Central memory CD8-positive, alpha-beta T cell (primary cell): ENCODE results near the gene ADAR.

Experiments
- ATAC-seq: fragments of 150-1000 bp; cut with Tn5 transposase; replicated peaks from 2 replicates; pipeline ENCODE4 v1.10.0; 2022; ENCODE audit warnings: mild to moderate bottlenecking, moderate FRiP score, moderate number of reproducible peaks; ENCODE audit not compliant: poor library complexity, severe bottlenecking; ENCODE audit errors: extremely low read depth
- DNase-seq, 2 donors: peaks; one replicate each; pipeline ENCODE4 v3.0.0; 2021; ENCODE audit warnings: low spot score in 2 of 2
- H3K27ac Mint-ChIP-seq: one replicate; pipeline ENCODE4 v1.8.0; 2022; ENCODE audit warnings: low read depth, mild to moderate bottlenecking, moderate library complexity, mixed read lengths
- H3K27me3 Mint-ChIP-seq: one replicate; pipeline ENCODE4 v1.8.0; 2022; ENCODE audit warnings: mixed read lengths
- H3K36me3 Mint-ChIP-seq: one replicate; pipeline ENCODE4 v1.8.0; 2022; ENCODE audit warnings: mild to moderate bottlenecking, moderate library complexity, mixed read lengths; ENCODE audit not compliant: insufficient read depth
- H3K4me1 Mint-ChIP-seq: one replicate; pipeline ENCODE4 v1.8.0; 2022; ENCODE audit warnings: mixed read lengths
- H3K4me3 Mint-ChIP-seq: one replicate; pipeline ENCODE4 v1.8.0; 2022; ENCODE audit warnings: mild to moderate bottlenecking, moderate library complexity, mixed read lengths
- H3K9me3 Mint-ChIP-seq: one replicate; pipeline ENCODE4 v1.8.0; 2022; ENCODE audit warnings: mixed read lengths

ADAR gene

DNA sequence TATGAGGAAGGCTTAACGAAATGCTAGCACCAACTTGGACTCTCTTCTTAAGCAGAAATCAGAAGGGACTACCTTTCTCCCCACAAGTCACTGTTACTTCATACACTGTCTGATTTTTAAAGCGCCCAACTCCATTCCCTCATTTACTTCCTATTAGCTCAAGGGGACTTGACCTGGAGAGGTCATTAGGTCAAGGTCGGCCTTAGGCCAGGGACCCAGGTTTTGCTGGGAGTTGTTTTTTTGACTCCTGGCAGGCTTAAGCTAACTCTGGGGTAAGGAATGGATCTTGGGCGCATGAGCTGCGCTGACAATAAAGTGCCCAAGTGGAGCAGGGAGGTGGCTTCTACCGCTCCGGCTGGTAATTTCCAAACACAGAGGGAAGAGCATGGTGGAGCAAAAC lies 16.8 kb downstream of the ADAR start:
- no peak overlapping the region for H3K27ac Mint-ChIP-seq
- ATAC-seq (no peak), DNase-seq (no peak)
- no peaks in the 10 kb centered on the region for H3K27me3 Mint-ChIP-seq
- H3K4me1 Mint-ChIP-seq: peaks cover 9% of the 10 kb centered on the region
- peaks cover 86% of the 10 kb centered on the region for H3K36me3 Mint-ChIP-seq
- no peaks in the 10 kb centered on the region for H3K9me3 Mint-ChIP-seq
- H3K4me3 Mint-ChIP-seq: no peak overlapping the region

GRCh38 chr1:154590756-154591155 lies 17.2 kb downstream of the ADAR start:
- Mint-ChIP-seq H3K4me3 (no peak overlapping the region), H3K9me3 (no peaks in the 10 kb centered on the region), H3K27ac (no peak overlapping the region), H3K27me3 (no peaks in the 10 kb centered on the region), H3K4me1 (peaks cover 11% of the 10 kb centered on the region), H3K36me3 (peaks cover 86% of the 10 kb centered on the region)
- ATAC-seq (no peak), DNase-seq (no peak)

DNA sequence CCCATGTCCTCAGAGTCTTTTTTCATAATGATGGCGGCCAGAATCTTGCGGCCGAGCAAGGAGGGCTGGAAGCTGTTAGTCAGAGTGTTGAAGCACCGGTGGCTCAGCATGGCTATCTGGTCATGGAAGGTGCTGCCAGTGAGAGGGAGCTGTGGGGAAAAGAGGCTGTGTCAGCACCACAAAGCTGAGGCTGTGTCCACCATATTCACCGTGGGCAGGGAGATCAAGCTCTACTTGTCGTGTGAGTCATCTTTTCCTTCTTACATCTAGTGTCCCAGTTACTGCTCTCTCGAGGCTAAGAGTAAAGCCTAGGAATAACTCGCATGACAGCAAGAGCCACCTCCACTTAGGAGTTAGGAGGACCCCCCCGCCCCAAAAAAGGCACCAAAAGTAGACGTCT lies 18.2 kb downstream of the ADAR start:
- DNase-seq (no peak), ATAC-seq (no peak)
- Mint-ChIP-seq H3K9me3 (no peaks in the 10 kb centered on the region), H3K27ac (no peak overlapping the region), H3K36me3 (peaks cover 90% of the 10 kb centered on the region), H3K4me3 (no peak overlapping the region), H3K27me3 (no peaks in the 10 kb centered on the region), H3K4me1 (peaks cover 15% of the 10 kb centered on the region)

- Mint-ChIP-seq H3K9me3 (no peaks in the 10 kb centered on the region), H3K36me3 (peaks cover 86% of the 10 kb centered on the region), H3K27me3 (no peaks in the 10 kb centered on the region), H3K4me1 (peaks cover 10% of the 10 kb centered on the region), H3K27ac (peak overlapping the region; percentile 29), H3K4me3 (no peak overlapping the region)
- ATAC-seq (no peak), DNase-seq (no peak)
Observed at GRCh38 chr1:154586641-154587040, 21.3 kb downstream of the ADAR start.

DNA sequence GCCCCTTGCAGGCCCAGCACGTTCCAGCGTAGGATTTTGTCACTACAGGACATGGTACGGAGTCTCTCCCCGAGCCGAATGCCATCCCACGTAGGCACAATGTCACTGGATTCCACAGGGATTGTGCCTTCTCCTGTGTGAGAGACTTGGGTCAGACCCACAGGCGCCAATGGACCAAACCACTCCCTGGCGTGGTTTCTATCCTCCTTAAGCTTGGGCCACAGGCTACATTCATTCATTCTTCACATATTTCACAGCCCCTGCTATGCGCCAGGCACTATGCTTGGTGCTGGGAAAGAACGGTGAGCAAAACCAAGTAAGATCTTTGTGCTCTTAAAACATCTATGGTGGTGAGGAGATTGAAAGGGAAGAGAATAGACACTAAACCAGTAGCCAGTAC lies 21.8 kb downstream of the ADAR start:
- ATAC-seq (no peak), DNase-seq (no peak)
- peaks cover 10% of the 10 kb centered on the region for H3K4me1 Mint-ChIP-seq
- peaks cover 88% of the 10 kb centered on the region for H3K36me3 Mint-ChIP-seq
- H3K27me3 Mint-ChIP-seq: no peaks in the 10 kb centered on the region
- no peaks in the 10 kb centered on the region for H3K9me3 Mint-ChIP-seq
- H3K27ac Mint-ChIP-seq: peak overlapping the region; percentile 29
- no peak overlapping the region for H3K4me3 Mint-ChIP-seq

GRCh38 chr1:154584267-154584994 lies 23.6 kb downstream of the ADAR start:
- H3K27ac Mint-ChIP-seq: no peak overlapping the region
- no peaks in the 10 kb centered on the region for H3K9me3 Mint-ChIP-seq
- H3K36me3 Mint-ChIP-seq: peaks cover 82% of the 10 kb centered on the region

DNA sequence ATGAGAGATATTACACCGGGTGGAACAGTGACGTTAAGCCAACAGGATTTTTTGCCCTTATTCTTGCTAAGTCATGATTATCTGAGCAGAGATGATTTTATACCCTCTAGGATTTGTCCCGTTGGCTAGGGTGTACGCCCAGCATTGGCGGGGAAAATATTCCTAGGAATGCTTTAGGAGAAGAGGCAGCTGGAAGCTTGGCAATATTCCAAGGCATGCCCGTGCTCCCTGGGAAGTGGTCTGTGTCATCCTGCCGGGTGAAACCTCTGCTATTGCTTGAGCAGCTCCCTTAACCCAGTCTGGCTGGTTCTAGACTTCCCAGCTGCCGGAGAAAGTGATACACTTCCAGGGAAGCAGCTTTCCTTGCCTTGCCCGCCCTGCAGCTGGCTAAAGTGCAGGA lies 24.2 kb downstream of the ADAR start:
- no peak overlapping the region for H3K27ac Mint-ChIP-seq
- peaks cover 11% of the 10 kb centered on the region for H3K4me1 Mint-ChIP-seq
- no peak for ATAC-seq
- no peaks in the 10 kb centered on the region for H3K9me3 Mint-ChIP-seq
- no peak for DNase-seq
- H3K4me3 Mint-ChIP-seq: no peak overlapping the region
- H3K27me3 Mint-ChIP-seq: no peaks in the 10 kb centered on the region
- peaks cover 82% of the 10 kb centered on the region for H3K36me3 Mint-ChIP-seq

More at GRCh38 chr1:154584267-154584994, 23.6 kb downstream of the ADAR start:
- Mint-ChIP-seq H3K4me1 (peaks cover 10% of the 10 kb centered on the region), H3K4me3 (no peak overlapping the region), H3K27me3 (no peaks in the 10 kb centered on the region)
- DNase-seq (no peak), ATAC-seq (no peak)

DNA sequence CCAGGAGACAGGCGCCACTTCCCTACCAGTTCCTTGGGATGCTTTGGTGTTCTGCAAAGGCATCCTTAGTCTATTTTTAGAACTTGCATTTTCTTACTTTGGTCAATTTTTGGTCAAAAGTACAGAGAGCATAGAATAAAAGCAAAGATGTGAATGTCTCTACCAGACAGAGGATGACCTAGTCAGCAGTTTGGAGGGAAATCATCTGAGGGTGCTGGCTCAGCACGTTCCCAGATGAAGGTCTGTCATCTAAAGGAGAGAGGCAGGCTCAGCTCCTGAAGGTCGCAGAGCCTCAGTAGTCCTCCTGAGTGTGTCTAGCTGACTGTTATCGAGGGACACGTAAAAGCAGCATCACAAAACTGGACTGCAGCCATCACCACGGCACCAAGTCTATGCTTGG lies 25.1 kb downstream of the ADAR start:
- H3K9me3 Mint-ChIP-seq: no peaks in the 10 kb centered on the region
- no peaks in the 10 kb centered on the region for H3K27me3 Mint-ChIP-seq
- no peak overlapping the region for H3K4me3 Mint-ChIP-seq
- H3K27ac Mint-ChIP-seq: no peak overlapping the region
- peaks cover 16% of the 10 kb centered on the region for H3K4me1 Mint-ChIP-seq
- no peak for ATAC-seq
- H3K36me3 Mint-ChIP-seq: peaks cover 80% of the 10 kb centered on the region
- no peak for DNase-seq

DNA sequence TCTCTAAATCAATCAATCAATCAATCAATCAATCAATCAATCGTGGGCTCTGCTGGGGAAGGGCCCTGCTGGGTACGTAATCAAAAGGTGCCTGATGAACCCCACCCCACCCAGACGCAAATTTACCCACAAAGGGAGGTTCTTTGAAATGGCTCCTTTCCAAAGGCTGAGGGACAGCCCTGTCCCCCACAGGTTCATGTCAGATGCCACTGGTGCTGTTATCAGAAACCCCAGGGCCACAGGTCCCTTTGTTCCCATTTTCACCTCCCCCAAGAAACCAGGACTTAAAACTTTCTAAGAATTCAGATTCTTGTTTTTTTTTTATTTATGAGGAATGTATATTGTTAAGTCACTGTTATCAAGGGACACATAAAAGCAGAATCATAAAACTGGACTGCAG lies 26.2 kb downstream of the ADAR start:
- Mint-ChIP-seq H3K9me3 (no peaks in the 10 kb centered on the region), H3K4me3 (no peak overlapping the region), H3K27ac (no peak overlapping the region), H3K36me3 (peaks cover 70% of the 10 kb centered on the region), H3K27me3 (no peaks in the 10 kb centered on the region), H3K4me1 (peaks cover 16% of the 10 kb centered on the region)
- ATAC-seq: no peak
- no peak for DNase-seq

DNA sequence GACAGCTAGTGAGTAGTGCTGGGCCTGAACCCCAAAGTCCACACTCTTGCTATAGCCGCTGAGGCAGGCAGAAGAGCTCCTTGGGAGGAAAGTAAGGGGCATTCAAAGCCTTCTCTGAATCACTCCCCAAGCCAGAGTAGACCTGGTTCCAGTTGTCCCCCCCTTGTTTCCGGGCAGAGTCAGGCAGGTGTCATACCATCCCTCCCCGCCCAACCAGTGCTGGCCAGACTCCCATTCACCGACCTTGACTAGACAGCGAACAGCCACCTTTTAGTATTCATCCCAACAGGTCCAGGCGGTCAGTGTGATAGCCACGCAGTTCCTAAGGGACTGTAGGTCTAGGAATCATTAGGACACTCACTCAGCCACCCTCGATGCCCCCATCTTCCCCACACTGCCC lies 28.6 kb downstream of the ADAR start:
- no peak overlapping the region for H3K4me3 Mint-ChIP-seq
- DNase-seq (no peak), ATAC-seq (no peak)
- no peak overlapping the region for H3K27ac Mint-ChIP-seq
- H3K4me1 Mint-ChIP-seq: peaks cover 10% of the 10 kb centered on the region
- H3K36me3 Mint-ChIP-seq: peaks cover 46% of the 10 kb centered on the region
- no peaks in the 10 kb centered on the region for H3K9me3 Mint-ChIP-seq
- H3K27me3 Mint-ChIP-seq: no peaks in the 10 kb centered on the region

- no peaks in the 10 kb centered on the region for H3K9me3 Mint-ChIP-seq
- H3K27me3 Mint-ChIP-seq: no peaks in the 10 kb centered on the region
- peak overlapping the region; percentile 53 for H3K27ac Mint-ChIP-seq
- no peak for DNase-seq
- no peak for ATAC-seq
- H3K4me3 Mint-ChIP-seq: no peak overlapping the region
- peaks cover 12% of the 10 kb centered on the region for H3K4me1 Mint-ChIP-seq
- peaks cover 35% of the 10 kb centered on the region for H3K36me3 Mint-ChIP-seq
Observed at GRCh38 chr1:154578058-154578418, 29.9 kb downstream of the ADAR start.

DNA sequence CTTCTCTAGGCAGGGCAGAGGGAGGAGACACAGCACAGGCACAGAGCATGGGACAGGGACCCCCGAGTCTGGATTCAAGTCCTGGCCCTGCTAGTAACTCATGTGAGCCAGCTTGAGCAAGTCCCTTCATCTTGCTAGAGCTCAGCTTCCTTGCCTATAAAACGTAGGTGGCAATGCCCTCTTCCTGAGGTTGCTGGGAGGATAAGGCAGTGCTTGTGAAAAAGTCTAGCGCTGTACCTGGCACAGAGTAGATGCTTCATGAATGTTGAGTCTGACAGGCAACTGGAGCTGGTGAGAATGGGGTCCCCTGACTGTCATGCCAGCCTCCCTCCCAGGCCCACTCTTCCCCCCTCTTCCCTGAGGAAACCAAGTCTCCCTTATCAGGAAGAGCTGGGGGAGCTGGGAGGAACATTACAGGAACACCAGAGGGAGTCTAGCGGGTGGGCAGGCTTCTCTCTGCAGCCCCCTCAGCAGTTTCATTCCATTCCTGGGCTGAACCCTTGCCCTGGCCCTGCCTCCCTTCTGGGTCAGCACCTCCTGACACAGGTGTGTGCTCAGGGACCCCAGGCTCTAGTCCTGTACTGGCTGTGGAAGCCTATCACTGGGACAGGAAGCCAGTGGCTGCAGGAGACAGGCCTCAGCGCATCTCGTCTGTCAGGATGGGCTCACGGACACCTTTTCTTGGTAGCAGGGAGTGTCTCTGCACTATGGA lies 30.5 kb downstream of the ADAR start:
- no peaks in the 10 kb centered on the region for H3K9me3 Mint-ChIP-seq
- no peak overlapping the region for H3K4me3 Mint-ChIP-seq
- peaks cover 12% of the 10 kb centered on the region for H3K4me1 Mint-ChIP-seq
- peaks cover 34% of the 10 kb centered on the region for H3K36me3 Mint-ChIP-seq
- no peak for DNase-seq
- no peak for ATAC-seq
- peak overlapping the region; percentile 53 for H3K27ac Mint-ChIP-seq
- H3K27me3 Mint-ChIP-seq: no peaks in the 10 kb centered on the region

DNA sequence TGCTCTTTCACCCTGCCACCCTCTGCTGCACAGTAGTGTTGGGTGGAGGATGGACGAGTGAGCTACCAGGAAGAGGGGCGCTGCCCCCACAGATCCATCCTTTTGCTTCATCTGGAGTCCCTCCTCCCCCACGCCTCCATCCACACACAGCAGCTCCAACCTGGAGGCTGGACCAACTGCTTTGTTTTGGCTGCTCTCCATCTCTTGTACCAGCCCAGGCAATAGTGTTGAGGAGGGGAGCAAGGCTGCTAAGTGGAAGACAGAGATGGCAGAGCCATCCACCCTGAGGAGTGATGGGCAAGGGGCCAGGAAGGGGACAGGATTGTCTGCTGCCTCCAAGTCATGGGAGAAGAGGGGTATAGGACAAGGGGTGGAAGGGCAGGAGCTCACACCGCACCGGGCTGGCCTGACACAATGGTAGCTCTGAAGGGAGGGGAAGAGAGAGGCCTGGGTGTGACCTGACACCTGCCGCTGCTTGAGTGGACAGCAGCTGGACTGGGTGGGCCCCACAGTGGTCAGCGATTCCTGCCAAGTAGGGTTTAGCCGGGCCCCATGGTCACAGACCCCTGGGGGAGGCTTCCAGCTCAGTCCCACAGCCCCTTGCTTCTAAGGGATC lies 31.9 kb downstream of the ADAR start:
- Mint-ChIP-seq H3K9me3 (no peaks in the 10 kb centered on the region), H3K27ac (no peak overlapping the region), H3K4me1 (peaks cover 12% of the 10 kb centered on the region), H3K27me3 (peaks cover 8% of the 10 kb centered on the region), H3K4me3 (no peak overlapping the region), H3K36me3 (peaks cover 25% of the 10 kb centered on the region)
- DNase-seq (no peak), ATAC-seq (no peak)
